ENCODE measurements around the gene CDH4. TPM values are rescaled to one million over a fixed set of nuclear protein-coding genes. Genes with fewer than 3 reads are reported as not detected.
"Not testable (repeated sequence)": the region's sequence is repeated elsewhere in the genome, so short reads cannot be mapped to it uniquely, and the experiment has no call there.

The CDH4 gene
- total RNA-seq, 1 experiment from 2014 or later: not detected

DNA sequence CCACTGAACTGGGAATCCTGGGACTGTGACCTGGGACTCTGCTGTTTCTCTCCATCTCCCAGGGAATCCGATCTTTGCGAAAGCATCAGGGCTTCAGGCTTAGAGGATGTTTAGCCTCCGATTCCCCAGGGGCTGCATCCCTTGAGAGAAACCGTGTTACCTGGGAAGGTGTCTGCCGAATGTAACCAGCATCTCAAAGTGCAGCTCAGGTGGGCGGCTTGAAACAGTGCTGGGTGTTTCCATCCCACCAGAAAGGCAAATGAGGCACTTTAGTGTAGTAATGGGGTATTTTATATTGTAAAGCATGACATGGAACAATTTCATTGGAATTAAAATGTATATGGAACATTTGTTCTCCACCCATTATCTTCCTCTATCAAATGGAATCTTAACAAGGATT is 15.2 kb downstream of the CDH4 start:
- CTCF ChIA-PET: no interaction called here
- Histone ChIP-seq H3K4me2 (no peak overlapping the region), H3K4me3 (no peak overlapping the region), H3F3A (ENCODE audit: insufficient read depth, low read depth) (no peaks in the 10 kb centered on the region), H2AFZ (no peak overlapping the region), H3K9me2 (ENCODE audit: insufficient read depth) (no peaks in the 10 kb centered on the region), H3K36me3 (ENCODE audit: low read depth) (no peaks in the 10 kb centered on the region), H3K27me3 (ENCODE audit: insufficient read depth, low read depth) (peaks cover 87% of the 10 kb centered on the region), H3K27ac (no peak overlapping the region), H3K9me3 (ENCODE audit: insufficient read depth, low read depth) (no peaks in the 10 kb centered on the region), H3K79me2 (ENCODE audit: low read depth) (no peaks in the 10 kb centered on the region), H4K20me1 (ENCODE audit: insufficient read depth) (no peaks in the 10 kb centered on the region), H3K4me1 (replicated peaks; ENCODE audit: insufficient read depth) (no peaks in the 10 kb centered on the region)
- no peak for TF ChIP-seq EZH2 (IDR thresholded peaks at IDR 0.05; ENCODE audit: low read depth)
- TF ChIP-seq, protein P1, sequence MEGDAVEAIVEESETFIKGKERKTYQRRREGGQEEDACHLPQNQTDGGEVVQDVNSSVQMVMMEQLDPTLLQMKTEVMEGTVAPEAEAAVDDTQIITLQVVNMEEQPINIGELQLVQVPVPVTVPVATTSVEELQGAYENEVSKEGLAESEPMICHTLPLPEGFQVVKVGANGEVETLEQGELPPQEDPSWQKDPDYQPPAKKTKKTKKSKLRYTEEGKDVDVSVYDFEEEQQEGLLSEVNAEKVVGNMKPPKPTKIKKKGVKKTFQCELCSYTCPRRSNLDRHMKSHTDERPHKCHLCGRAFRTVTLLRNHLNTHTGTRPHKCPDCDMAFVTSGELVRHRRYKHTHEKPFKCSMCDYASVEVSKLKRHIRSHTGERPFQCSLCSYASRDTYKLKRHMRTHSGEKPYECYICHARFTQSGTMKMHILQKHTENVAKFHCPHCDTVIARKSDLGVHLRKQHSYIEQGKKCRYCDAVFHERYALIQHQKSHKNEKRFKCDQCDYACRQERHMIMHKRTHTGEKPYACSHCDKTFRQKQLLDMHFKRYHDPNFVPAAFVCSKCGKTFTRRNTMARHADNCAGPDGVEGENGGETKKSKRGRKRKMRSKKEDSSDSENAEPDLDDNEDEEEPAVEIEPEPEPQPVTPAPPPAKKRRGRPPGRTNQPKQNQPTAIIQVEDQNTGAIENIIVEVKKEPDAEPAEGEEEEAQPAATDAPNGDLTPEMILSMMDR (conservative IDR thresholded peaks at IDR 0.05): no peak
- BruUV-seq (replicated peaks): no TSS peak
- intact Hi-C loops (cut with micrococcal nuclease; ENCODE audit: unreplicated experiment): no loop called here
- no peak for DNase-seq
- POLR2A ChIA-PET (ENCODE audit: unreplicated experiment): no interaction called here

GRCh38 chr20:61268024-61268423 is 16.0 kb downstream of the CDH4 start:
- no peak overlapping the region for H3K4me3 ChIP-seq
- ChIA-PET CTCF (no interaction called here), POLR2A (ENCODE audit: unreplicated experiment) (no interaction called here)
- H3K9me2 ChIP-seq (ENCODE audit: insufficient read depth): no peaks in the 10 kb centered on the region
- intact Hi-C loops (cut with micrococcal nuclease; ENCODE audit: unreplicated experiment): no loop called here
- H3K9me3 ChIP-seq (ENCODE audit: insufficient read depth, low read depth): no peaks in the 10 kb centered on the region
- H3K27me3 ChIP-seq (ENCODE audit: insufficient read depth, low read depth): peaks cover 83% of the 10 kb centered on the region
- no peak overlapping the region for H3K27ac ChIP-seq
- no peaks in the 10 kb centered on the region for H3K36me3 ChIP-seq (ENCODE audit: low read depth)
- BruUV-seq (replicated peaks): no TSS peak
- H4K20me1 ChIP-seq (ENCODE audit: insufficient read depth): no peaks in the 10 kb centered on the region
- no peak overlapping the region for H3K4me2 ChIP-seq
- H3F3A ChIP-seq (ENCODE audit: insufficient read depth, low read depth): no peaks in the 10 kb centered on the region
- no peaks in the 10 kb centered on the region for H3K79me2 ChIP-seq (ENCODE audit: low read depth)
- no peaks in the 10 kb centered on the region for H3K4me1 ChIP-seq (replicated peaks; ENCODE audit: insufficient read depth)
- DNase-seq: no peak
- TF ChIP-seq, protein P1 (conservative IDR thresholded peaks at IDR 0.05): no peak
- TF ChIP-seq EZH2 (IDR thresholded peaks at IDR 0.05; ENCODE audit: low read depth): no peak
- H2AFZ ChIP-seq: no peak overlapping the region

- intact Hi-C loops (cut with micrococcal nuclease; ENCODE audit: unreplicated experiment): no loop called here
- H3K4me1 ChIP-seq (replicated peaks; ENCODE audit: insufficient read depth): no peaks in the 10 kb centered on the region
- TF ChIP-seq EZH2 (IDR thresholded peaks at IDR 0.05; ENCODE audit: low read depth): no peak
- TF ChIP-seq, protein P1 (conservative IDR thresholded peaks at IDR 0.05): no peak
- no peaks in the 10 kb centered on the region for H3K79me2 ChIP-seq (ENCODE audit: low read depth)
- BruUV-seq (replicated peaks): no TSS peak
- H3K4me2 ChIP-seq: no peak overlapping the region
- H3K27me3 ChIP-seq (ENCODE audit: insufficient read depth, low read depth): peaks cover 67% of the 10 kb centered on the region
- DNase-seq: no peak
- H3K27ac ChIP-seq: no peak overlapping the region
- H3K36me3 ChIP-seq (ENCODE audit: low read depth): no peaks in the 10 kb centered on the region
- POLR2A ChIA-PET (ENCODE audit: unreplicated experiment): no interaction called here
- no peaks in the 10 kb centered on the region for H4K20me1 ChIP-seq (ENCODE audit: insufficient read depth)
- H2AFZ ChIP-seq: no peak overlapping the region
- H3K9me3 ChIP-seq (ENCODE audit: insufficient read depth, low read depth): no peaks in the 10 kb centered on the region
- H3K9me2 ChIP-seq (ENCODE audit: insufficient read depth): no peaks in the 10 kb centered on the region
- no peaks in the 10 kb centered on the region for H3F3A ChIP-seq (ENCODE audit: insufficient read depth, low read depth)
- CTCF ChIA-PET: no interaction called here
- H3K4me3 ChIP-seq: no peak overlapping the region
Observed at GRCh38 chr20:61271312-61272231, 19.5 kb downstream of the CDH4 start.

DNA sequence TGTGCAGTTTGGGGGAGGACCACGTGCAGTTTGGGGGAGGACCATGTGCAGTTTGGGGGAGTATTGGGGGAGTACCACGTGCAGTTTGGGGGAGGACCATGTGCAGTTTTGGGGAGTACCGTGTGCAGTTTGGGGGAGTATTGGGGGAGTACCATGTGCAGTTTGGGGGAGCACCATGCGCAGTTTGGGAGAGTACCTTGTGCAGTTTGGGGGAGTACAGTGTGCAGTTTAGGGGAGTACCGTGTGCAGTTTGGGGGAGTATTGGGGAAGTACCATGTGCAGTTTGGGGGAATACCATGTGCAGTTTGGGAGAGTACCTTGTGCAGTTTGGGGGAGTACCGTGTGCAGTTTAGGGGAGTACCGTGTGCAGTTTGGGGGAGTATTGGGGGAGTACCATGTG is 21.0 kb downstream of the CDH4 start:
- CTCF ChIA-PET; H3K4me1 ChIP-seq (replicated peaks; ENCODE audit: insufficient read depth); POLR2A ChIA-PET (ENCODE audit: unreplicated experiment); H3K4me2 ChIP-seq; H3K27ac ChIP-seq; DNase-seq; H4K20me1 ChIP-seq (ENCODE audit: insufficient read depth); H3K9me3 ChIP-seq (ENCODE audit: insufficient read depth, low read depth); H3K79me2 ChIP-seq (ENCODE audit: low read depth); H3F3A ChIP-seq (ENCODE audit: insufficient read depth, low read depth); H3K36me3 ChIP-seq (ENCODE audit: low read depth); H3K9me2 ChIP-seq (ENCODE audit: insufficient read depth); H2AFZ ChIP-seq; H3K4me3 ChIP-seq; intact Hi-C loops (cut with micrococcal nuclease; ENCODE audit: unreplicated experiment); BruUV-seq (replicated peaks): not testable (repeated sequence)
- H3K27me3 ChIP-seq (ENCODE audit: insufficient read depth, low read depth): peaks cover 67% of the 10 kb centered on the region

DNA sequence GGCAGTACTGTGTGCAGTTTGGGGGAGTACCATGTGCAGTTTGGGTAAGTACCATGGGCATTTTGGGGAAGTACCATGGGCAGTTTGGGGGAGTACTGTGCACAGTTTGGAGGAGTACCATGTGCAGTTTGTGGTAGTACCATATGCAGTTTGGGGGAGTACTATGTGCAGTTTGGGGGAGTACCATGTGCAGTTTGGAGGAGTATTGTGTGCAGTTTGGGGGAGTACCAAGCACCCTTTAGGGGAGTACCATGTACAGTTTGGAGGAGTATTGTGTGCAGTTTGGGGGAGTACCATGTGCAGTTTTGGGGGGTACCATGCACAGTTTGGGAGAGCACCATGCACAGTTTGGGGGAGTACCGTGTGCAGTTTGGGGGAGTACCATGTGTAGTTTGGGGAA is 21.6 kb downstream of the CDH4 start:
- POLR2A ChIA-PET (ENCODE audit: unreplicated experiment); H3K4me1 ChIP-seq (replicated peaks; ENCODE audit: insufficient read depth); H3K27ac ChIP-seq; CTCF ChIA-PET; H3K79me2 ChIP-seq (ENCODE audit: low read depth); H3K9me3 ChIP-seq (ENCODE audit: insufficient read depth, low read depth); H3K4me2 ChIP-seq; H4K20me1 ChIP-seq (ENCODE audit: insufficient read depth); H2AFZ ChIP-seq; H3K36me3 ChIP-seq (ENCODE audit: low read depth); intact Hi-C loops (cut with micrococcal nuclease; ENCODE audit: unreplicated experiment); H3K9me2 ChIP-seq (ENCODE audit: insufficient read depth); DNase-seq; H3F3A ChIP-seq (ENCODE audit: insufficient read depth, low read depth); H3K4me3 ChIP-seq; BruUV-seq (replicated peaks): not testable (repeated sequence)
- H3K27me3 ChIP-seq (ENCODE audit: insufficient read depth, low read depth): peaks cover 66% of the 10 kb centered on the region
